Fibroblast of skin of right quadriceps (primary cell): ENCODE results near the gene SPRING1.
"Not testable (repeated sequence)": the region's sequence is repeated elsewhere in the genome, so short reads cannot be mapped to it uniquely, and the experiment has no call there.

Experiments
- DNase-seq: peaks from one replicate; pipeline ENCODE4 v3.0.0-alpha.2; 2013

SPRING1 gene, protein sequence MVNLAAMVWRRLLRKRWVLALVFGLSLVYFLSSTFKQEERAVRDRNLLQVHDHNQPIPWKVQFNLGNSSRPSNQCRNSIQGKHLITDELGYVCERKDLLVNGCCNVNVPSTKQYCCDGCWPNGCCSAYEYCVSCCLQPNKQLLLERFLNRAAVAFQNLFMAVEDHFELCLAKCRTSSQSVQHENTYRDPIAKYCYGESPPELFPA

GRCh38 chr12:116737774-116738657 lies at the start of gene SPRING1, which contains the start of gene RNFT2:
SPRING1 (minus strand) TSS chr12:116738069; CDS start chr12:116737900, 169 bp downstream.
RNFT2 (plus strand) TSS chr12:116738315; CDS start chr12:116740498, 2,183 bp downstream.
- DNase-seq, result peak; percentile 99

GRCh38 chr12:116784238-116784612 lies 46.4 kb upstream of the SPRING1 start:
- DNase-seq, result no peak

DNA sequence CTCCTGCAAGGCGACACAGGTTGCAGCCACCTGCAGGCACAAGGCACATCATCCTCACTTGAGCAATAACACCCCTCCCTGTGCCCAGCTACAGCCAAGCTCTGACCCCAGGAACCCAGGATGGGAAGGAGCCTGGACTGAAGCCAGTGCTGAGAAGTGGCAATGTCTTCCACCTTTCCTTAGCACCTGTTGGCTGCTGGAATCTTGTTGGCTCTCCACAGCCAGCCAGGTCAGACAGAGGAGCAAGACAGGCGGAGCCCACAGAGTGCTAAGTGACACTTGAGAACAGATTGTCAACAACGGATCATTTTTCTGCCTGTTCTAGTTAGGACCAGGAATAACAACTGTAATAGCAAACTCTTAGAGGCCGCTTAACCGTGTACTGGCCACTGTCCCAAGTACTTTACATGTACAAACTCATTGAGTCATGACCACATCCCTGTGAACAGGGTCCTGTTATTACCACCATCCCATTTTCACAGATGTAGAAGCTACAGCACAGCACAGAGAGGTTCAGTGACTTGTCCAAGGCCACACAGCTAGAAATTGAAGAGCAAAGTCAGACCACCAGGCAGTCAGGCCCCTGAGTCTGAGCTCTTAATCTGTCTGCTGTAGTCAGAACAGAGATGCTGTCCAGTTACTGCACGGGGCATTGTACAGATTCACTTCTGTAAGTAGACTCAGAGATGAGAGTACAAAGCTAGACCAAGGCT lies 45.8 kb upstream of the SPRING1 start:
- no peak for DNase-seq

- DNase-seq, result no peak
Measured at GRCh38 chr12:116780942-116781341, 43.1 kb upstream of the SPRING1 start.

DNA sequence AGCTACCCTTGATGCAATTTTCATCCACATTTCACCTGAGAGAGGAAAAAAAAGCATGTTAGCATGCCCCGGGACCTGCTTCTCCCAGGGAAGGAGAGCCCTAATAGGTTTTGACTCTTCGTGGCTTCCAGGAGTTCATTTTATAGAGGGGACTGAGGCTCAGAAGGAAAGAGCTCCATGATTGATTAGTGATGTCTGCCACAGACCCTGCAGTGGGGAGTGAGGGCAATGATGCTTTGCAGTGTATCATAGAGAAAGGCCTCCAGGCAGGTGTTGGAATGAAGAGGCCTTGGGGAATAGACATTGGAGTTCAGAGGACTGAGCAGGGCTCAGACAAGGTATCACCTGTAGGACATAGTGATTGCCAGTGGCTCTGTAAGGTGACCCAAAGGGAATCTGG lies 41.7 kb upstream of the SPRING1 start:
- no peak for DNase-seq

GRCh38 chr12:116777245-116777644 lies 39.4 kb upstream of the SPRING1 start:
- DNase-seq, result no peak

GRCh38 chr12:116774020-116774419 lies 36.2 kb upstream of the SPRING1 start:
- DNase-seq, result no peak

GRCh38 chr12:116773276-116773731 lies 35.4 kb upstream of the SPRING1 start:
- no peak for DNase-seq

DNA sequence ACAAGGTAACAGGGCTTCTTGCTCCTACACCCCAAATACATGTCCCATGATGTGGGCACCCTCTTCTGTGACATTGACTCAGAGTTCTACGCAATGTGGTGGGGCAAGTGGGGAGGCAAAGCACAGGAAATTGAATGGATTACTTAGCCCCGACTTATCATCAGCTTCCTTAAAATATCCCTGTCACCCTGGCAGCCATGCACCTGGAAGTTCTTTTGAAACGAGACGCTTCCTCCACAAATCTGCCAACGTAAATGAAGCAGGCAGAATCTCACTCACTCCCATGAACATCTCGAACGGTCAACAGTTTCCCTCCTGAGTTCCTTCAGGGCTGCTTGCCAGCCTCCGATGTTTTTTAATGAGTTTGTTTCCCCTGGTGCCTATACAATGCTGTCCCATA lies 33.8 kb upstream of the SPRING1 start:
- DNase-seq, result no peak

DNA sequence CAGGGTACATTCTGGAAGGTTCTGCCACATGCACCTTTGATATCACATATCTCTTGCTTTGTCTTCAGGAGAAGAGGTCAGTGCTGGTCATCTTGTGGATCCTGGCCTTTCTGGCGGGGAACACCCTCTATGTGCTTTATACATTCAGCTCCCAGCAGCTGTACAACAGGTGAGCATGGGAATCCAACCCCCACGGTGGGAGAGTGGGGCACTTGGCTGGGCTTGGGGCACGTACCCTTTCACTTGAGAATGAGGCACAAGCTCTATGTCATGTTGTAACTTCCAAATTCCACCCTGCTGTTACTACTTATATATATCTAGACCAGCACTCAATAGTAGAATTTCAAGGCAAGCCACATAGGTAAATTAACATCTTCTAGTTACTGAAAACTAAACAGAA lies 28.9 kb upstream of the SPRING1 start:
- no peak for DNase-seq

DNA sequence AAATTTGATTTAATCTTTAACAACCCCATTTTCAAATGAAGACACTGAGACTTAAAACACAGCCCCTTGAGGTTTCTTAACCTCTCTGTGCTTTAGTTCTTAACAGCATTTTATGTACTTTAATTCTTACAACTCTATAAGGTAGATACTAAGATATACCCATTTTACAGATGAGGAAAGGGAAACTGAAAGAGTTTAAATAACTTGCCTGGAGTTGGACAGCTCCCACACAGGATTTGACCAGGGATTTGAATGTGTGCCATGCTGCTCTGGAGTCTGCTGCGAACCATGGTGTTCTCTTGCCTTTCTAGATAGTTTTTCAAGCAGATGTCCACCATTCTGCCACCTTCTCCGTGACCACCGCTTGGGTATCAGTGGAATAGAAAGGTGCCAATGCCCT lies 28.4 kb upstream of the SPRING1 start:
- DNase-seq, result no peak

GRCh38 chr12:116765271-116765670 lies 27.4 kb upstream of the SPRING1 start:
- no peak for DNase-seq

DNA sequence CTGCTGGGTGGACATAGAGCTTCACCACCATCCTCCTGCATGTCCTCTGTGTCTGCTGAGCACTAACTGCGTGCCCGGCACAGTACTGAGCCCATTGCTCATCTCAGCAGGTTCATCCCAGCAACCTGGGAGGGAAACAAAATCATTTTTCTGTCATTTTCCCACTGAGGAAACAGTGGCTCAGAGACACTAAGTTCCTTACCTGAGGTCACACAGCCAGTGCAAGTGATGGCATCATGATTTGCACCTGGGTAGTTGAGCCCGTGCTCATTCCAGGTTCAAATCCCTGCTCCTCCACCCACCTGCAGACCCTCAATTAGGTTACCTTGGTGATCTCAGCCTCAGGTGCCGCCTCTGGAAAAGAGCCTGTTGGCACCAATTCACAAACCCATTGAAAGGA lies 23.6 kb upstream of the SPRING1 start:
- DNase-seq, result no peak

DNA sequence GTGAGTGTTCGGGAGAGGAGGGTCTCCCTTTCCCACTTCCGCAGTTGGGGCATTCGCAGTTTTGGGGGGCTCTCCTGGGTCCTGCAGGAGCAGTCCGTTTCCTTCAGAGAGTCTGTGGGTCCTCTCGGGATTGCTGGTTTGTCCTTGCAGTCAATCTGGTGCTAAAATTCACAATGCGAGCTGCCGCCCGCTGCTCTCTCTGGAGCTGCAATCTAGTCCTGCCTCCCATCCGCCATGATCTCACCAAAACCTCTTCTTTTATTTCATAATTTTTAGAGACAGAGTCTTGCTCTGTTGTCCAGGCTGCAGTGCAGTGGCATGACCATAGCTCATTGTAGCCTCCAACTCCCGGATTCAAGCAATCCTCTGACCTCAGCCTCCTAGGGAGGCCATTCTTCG lies 22.8 kb upstream of the SPRING1 start:
- DNase-seq, result no peak

GRCh38 chr12:116759783-116760621 lies 22.1 kb upstream of the SPRING1 start:
- DNase-seq, result no peak

GRCh38 chr12:116754783-116755182 lies 16.9 kb upstream of the SPRING1 start:
- DNase-seq, result not testable (repeated sequence)

- DNase-seq, result not testable (repeated sequence)
Measured at GRCh38 chr12:116754097-116754496, 16.2 kb upstream of the SPRING1 start.

DNA sequence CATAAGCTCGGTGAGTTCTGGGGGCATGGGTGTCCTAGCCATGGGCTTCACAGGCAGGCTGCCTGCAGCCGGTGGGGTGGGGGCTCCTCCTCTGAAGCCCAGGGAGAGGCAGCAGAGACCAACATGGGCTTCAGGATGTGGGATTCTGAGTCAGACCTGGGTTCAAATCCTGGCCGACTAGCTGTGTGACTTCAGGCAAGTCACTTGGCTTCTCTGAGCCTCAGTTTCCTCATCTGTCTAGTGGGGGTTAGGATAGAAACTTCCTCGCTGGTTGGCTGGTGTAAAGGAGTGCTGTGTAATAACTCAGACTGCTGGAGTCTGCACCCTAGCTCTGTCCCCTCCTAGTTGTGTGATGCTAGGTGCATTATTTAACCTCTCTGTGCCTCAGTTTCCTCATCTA lies 12.4 kb upstream of the SPRING1 start:
- DNase-seq, result no peak

DNA sequence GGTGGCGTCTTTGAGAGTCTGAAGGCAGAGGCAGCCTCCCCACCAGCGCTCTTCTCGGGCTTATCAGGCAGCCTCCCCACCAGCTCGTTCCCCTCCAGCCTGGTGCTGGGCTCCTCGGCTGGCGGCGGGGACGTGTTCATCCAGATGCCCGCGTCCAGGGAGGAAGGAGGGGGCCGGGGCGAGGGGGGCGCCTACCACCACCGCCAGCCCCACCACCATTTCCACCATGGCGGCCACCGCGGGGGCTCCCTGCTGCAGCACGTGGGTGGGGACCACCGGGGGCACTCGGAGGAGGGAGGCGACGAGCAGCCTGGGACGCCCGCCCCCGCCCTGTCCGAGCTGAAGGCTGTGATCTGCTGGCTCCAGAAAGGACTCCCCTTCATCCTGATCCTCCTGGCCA lies 12.0 kb upstream of the SPRING1 start:
- DNase-seq, result no peak

DNA sequence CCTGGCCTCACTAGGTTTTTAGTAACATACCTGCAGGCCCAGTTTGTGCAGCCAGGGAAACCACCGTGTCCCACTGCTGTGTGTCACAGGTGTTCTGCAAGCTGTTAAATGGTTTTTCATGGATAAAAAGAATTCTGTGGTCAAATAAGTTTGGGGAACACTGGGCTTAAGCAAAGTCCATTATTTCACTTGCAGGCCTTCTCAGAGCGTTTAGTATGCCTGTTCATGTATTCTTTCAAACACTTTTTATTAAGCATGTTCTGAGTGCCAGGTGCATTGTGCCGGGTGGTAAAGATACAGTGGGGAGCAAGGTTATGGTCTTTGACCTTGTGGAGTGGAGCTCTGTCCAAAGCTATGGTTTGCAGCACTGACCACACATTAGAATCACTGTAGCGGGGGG lies 7.7 kb upstream of the SPRING1 start:
- no peak for DNase-seq

DNA sequence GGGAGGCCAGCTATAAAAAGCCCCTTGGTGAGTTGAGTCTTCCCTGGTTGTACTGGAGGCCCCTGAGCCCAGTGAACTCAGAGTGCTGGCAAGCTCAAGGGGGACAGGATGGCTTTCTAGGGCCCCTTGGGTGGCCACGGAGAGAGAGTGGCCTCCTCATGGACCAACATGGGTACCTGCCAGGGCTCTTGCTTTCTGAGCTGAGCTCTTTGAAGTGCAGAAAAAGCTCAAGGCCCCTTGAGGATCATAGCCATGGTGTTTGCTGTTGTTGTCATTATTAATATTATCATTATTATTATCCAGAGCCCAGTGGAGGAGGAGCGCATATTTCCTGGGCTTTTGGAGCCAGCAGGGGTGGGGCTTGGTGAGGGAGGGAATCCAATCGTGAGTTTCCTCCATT lies 6.9 kb upstream of the SPRING1 start:
- DNase-seq, result no peak

GRCh38 chr12:116742787-116743186 lies 4.9 kb upstream of the SPRING1 start:
- not testable (repeated sequence) for DNase-seq
